ENCODE measurements around the gene DDX39B.

- TF ChIP-seq CTCF (IDR thresholded peaks at IDR 0.05 in 8 of 11, conservative IDR thresholded peaks at IDR 0.05 in 3 of 11) (no peak), POLR2A (IDR thresholded peaks at IDR 0.05) (no peak)
These were observed 6.7 kb upstream of the DDX39B start for GRCh38 chr6:31548544-31548873.

All from spleen (tissue), 7 donors.